LNCAP (cell line): Measurements from ENCODE around the gene ZNF124.
"Not testable (repeated sequence)": the region's sequence is repeated elsewhere in the genome, so short reads cannot be mapped to it uniquely, and the experiment has no call there.

Source experiments
- CTCF ChIP-seq: fragments of 450-650 bp; IDR thresholded peaks from 2 replicates; pipeline ENCODE4 v1.5.1; 2017; ENCODE audit warnings: mild to moderate bottlenecking

Gene ZNF124

GRCh38 chr1:247171875-247172563 is at the start of gene ZNF124:
TSS of gene ZNF124 (minus strand) at chr1:247172020. CDS start at chr1:247171877, 143 bp downstream.
- not testable (repeated sequence) for TF ChIP-seq CTCF

- no peak for TF ChIP-seq CTCF
Measured at GRCh38 chr1:247218121-247218651, 46.4 kb upstream of the ZNF124 start.

- TF ChIP-seq CTCF = no peak
Measured at GRCh38 chr1:247216261-247216660, 44.4 kb upstream of the ZNF124 start.

- TF ChIP-seq CTCF = no peak
Measured at GRCh38 chr1:247212627-247213617, 41.1 kb upstream of the ZNF124 start.

- no peak for TF ChIP-seq CTCF
Measured at GRCh38 chr1:247212012-247212411, 40.2 kb upstream of the ZNF124 start.

- TF ChIP-seq CTCF = no peak
Measured at GRCh38 chr1:247211339-247211738, 39.5 kb upstream of the ZNF124 start.

GRCh38 chr1:247210376-247211117 is 38.7 kb upstream of the ZNF124 start:
- no peak for TF ChIP-seq CTCF
